Neural progenitor cell (in vitro differentiated cells): ENCODE results near the gene PPP2R2D. TPM values are rescaled to one million over a fixed set of nuclear protein-coding genes. Genes with fewer than 3 reads are reported as not detected.

Source experiments
- DNase-seq: peaks from one replicate; pipeline ENCODE4 v3.0.0-alpha.2; 2016; ENCODE audit warnings: low spot score
- H2AFZ ChIP-seq: fragments of 200-600 bp; sonication (generic); replicated peaks from 2 replicates; pipeline ENCODE4 v1.6.1; 2016; ENCODE audit warnings: antibody characterized with exemption
- H3F3A ChIP-seq: fragments of 200-600 bp; sonication (generic); 2 replicates; pipeline ENCODE4 v1.6.1; 2016; ENCODE audit warnings: antibody characterized with exemption, low read depth
- H3K27ac ChIP-seq: fragments of 200-600 bp; sonication (generic); 2 replicates; pipeline ENCODE4 v1.5.1; 2016; ENCODE audit warnings: mild to moderate bottlenecking
- H3K27me3 ChIP-seq: fragments of 200-600 bp; sonication (generic); 2 replicates; pipeline ENCODE4 v1.6.1; 2016; ENCODE audit warnings: mild to moderate bottlenecking, moderate library complexity
- H3K36me3 ChIP-seq: fragments of 200-600 bp; sonication (generic); 2 replicates; pipeline ENCODE4 v1.5.1; 2016
- H3K4me1 ChIP-seq: fragments of 200-600 bp; sonication (generic); 2 replicates; pipeline ENCODE4 v1.6.1; 2016; ENCODE audit warnings: mixed run types
- H3K4me2 ChIP-seq: fragments of 200-600 bp; sonication (generic); 2 replicates; pipeline ENCODE4 v1.6.1; 2016
- H3K4me3 ChIP-seq: fragments of 200-600 bp; sonication (generic); 2 replicates; pipeline ENCODE4 v1.5.1; 2016
- H3K79me2 ChIP-seq: fragments of 200-600 bp; sonication (generic); 2 replicates; pipeline ENCODE4 v1.6.1; 2016; ENCODE audit warnings: low read depth
- H3K9ac ChIP-seq: fragments of 200-600 bp; sonication (generic); 2 replicates; pipeline ENCODE4 v1.6.1; 2016
- H3K9me3 ChIP-seq: fragments of 200-600 bp; sonication (generic); 2 replicates; pipeline ENCODE4 v1.5.1; 2016; ENCODE audit warnings: low read depth
- H4K20me1 ChIP-seq: fragments of 200-600 bp; sonication (generic); 2 replicates; pipeline ENCODE4 v1.6.1; 2016; ENCODE audit warnings: low read depth
- H3K27ac Mint-ChIP-seq: 3 replicates; pipeline ENCODE4 v1.8.0; 2021; ENCODE audit warnings: mixed read lengths
- H3K27me3 Mint-ChIP-seq: 2 replicates; pipeline ENCODE4 v1.8.0; 2022; ENCODE audit warnings: low read depth, mild to moderate bottlenecking, inconsistent platforms, moderate library complexity, mixed read lengths; ENCODE audit not compliant: insufficient read depth
- H3K36me3 Mint-ChIP-seq: 3 replicates; pipeline ENCODE4 v1.8.0; 2021; ENCODE audit warnings: mixed read lengths
- H3K4me1 Mint-ChIP-seq: 3 replicates; pipeline ENCODE4 v1.8.0; 2021; ENCODE audit warnings: mixed read lengths
- H3K4me3 Mint-ChIP-seq: 3 replicates; pipeline ENCODE4 v1.8.0; 2021; ENCODE audit warnings: mild to moderate bottlenecking, moderate library complexity, mixed read lengths
- H3K9me3 Mint-ChIP-seq: 3 replicates; pipeline ENCODE4 v1.8.0; 2020; ENCODE audit warnings: mixed read lengths
- EZH2 ChIP-seq: fragments of 200-600 bp; sonication (generic); IDR thresholded peaks from 2 replicates; pipeline ENCODE4 v1.6.1; 2017; ENCODE audit warnings: antibody characterized with exemption, mild to moderate bottlenecking, moderate library complexity
- EZH2phosphoT487 ChIP-seq: fragments of 200-600 bp; sonication (generic); IDR thresholded peaks from 2 replicates; pipeline ENCODE4 v1.6.1; 2017; ENCODE audit warnings: antibody characterized with exemption
- total RNA-seq: library from RNA; depleted of rRNA; stranded (reverse); fragments of >200 nt; gene quantifications from 2 replicates; pipeline ENCODE4 v1.2.3, GENCODE V29; 2015; ENCODE audit warnings: low replicate concordance
- TF ChIP-seq, protein P1 (sequence below): fragments of 200-600 bp; sonication (generic); IDR thresholded peaks from 2 replicates; pipeline ENCODE4 v1.5.1; 2017; ENCODE audit warnings: antibody characterized with exemption, mild to moderate bottlenecking

The PPP2R2D gene
- total RNA-seq, 1 donor from 2014 or later = 28.1 TPM

- Histone ChIP-seq H3K27ac (no peak overlapping the region), H3F3A (peaks cover 10% of the 10 kb centered on the region), H4K20me1 (no peaks in the 10 kb centered on the region), H3K4me1 (peaks cover 13% of the 10 kb centered on the region), H2AFZ (no peak overlapping the region), H3K79me2 (no peaks in the 10 kb centered on the region), H3K9me3 (no peaks in the 10 kb centered on the region), H3K9ac (no peak overlapping the region), H3K4me2 (no peak overlapping the region), H3K36me3 (no peaks in the 10 kb centered on the region), H3K27me3 (peaks cover 40% of the 10 kb centered on the region), H3K4me3 (no peak overlapping the region)
- Mint-ChIP-seq H3K27ac (peak overlapping the region; percentile 54), H3K9me3 (no peaks in the 10 kb centered on the region), H3K27me3 (peaks cover 2% of the 10 kb centered on the region), H3K4me1 (peaks cover 29% of the 10 kb centered on the region), H3K36me3 (no peaks in the 10 kb centered on the region), H3K4me3 (no peak overlapping the region)
- TF ChIP-seq EZH2phosphoT487 = no peak
- no peak for DNase-seq
Measured at GRCh38 chr10:131996466-131997365, 95.9 kb downstream of the PPP2R2D start.

DNA sequence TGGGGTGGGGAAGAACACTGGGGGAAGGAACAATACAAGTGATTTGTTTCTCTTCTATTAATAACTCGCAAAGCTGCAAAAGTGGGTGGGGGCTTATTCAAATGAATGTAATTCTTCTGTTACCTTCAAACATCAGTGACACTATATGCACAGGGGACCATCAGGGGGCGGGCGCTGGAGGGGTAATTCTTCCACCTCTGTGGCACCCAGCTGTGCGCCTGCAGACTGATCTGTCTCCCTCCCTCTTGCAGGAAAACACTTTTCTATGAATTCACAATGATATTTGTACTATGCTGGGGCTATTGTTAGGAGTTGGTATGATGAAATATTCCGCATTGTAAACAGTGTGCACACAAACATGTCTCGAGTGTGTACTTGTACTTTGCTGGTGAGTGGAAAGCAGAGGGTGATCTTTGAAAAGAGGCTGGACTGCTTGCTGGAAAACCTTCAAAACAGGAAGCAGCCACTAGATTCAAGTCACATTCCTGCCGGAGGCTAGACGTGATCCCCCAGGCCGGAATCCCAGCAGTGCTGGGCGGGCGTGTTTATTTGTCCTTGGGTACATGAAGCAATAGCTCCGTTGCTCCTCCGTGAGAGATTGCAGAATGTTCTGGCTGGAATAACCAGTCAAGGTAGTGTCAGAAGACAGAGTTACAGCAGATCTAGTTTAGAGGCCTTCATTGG is 96.7 kb downstream of the PPP2R2D start:
- H3K4me2 ChIP-seq = peak overlapping the region; percentile 74
- TF ChIP-seq EZH2phosphoT487 (no peak), EZH2 (no peak)
- TF ChIP-seq, protein P1, sequence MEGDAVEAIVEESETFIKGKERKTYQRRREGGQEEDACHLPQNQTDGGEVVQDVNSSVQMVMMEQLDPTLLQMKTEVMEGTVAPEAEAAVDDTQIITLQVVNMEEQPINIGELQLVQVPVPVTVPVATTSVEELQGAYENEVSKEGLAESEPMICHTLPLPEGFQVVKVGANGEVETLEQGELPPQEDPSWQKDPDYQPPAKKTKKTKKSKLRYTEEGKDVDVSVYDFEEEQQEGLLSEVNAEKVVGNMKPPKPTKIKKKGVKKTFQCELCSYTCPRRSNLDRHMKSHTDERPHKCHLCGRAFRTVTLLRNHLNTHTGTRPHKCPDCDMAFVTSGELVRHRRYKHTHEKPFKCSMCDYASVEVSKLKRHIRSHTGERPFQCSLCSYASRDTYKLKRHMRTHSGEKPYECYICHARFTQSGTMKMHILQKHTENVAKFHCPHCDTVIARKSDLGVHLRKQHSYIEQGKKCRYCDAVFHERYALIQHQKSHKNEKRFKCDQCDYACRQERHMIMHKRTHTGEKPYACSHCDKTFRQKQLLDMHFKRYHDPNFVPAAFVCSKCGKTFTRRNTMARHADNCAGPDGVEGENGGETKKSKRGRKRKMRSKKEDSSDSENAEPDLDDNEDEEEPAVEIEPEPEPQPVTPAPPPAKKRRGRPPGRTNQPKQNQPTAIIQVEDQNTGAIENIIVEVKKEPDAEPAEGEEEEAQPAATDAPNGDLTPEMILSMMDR = no peak
- no peak overlapping the region for H3K27ac ChIP-seq
- peaks cover 10% of the 10 kb centered on the region for H3F3A ChIP-seq
- Mint-ChIP-seq H3K27me3 (peaks cover 8% of the 10 kb centered on the region), H3K9me3 (no peaks in the 10 kb centered on the region), H3K4me3 (no peak overlapping the region), H3K36me3 (no peaks in the 10 kb centered on the region), H3K27ac (peak overlapping the region; percentile 36), H3K4me1 (peaks cover 29% of the 10 kb centered on the region)
- H3K4me1 ChIP-seq = peaks cover 13% of the 10 kb centered on the region
- H2AFZ ChIP-seq = no peak overlapping the region
- H3K9ac ChIP-seq = no peak overlapping the region
- H3K4me3 ChIP-seq = peak overlapping the region; percentile 25
- no peaks in the 10 kb centered on the region for H3K36me3 ChIP-seq
- H4K20me1 ChIP-seq = no peaks in the 10 kb centered on the region
- no peaks in the 10 kb centered on the region for H3K9me3 ChIP-seq
- H3K79me2 ChIP-seq = no peaks in the 10 kb centered on the region
- peaks cover 40% of the 10 kb centered on the region for H3K27me3 ChIP-seq
- DNase-seq = peak; percentile 57

- Histone ChIP-seq H3K27ac (no peak overlapping the region), H3K9ac (no peak overlapping the region), H3K9me3 (no peaks in the 10 kb centered on the region), H3K4me2 (peak overlapping the region; percentile 74), H3K36me3 (no peaks in the 10 kb centered on the region), H3F3A (peaks cover 10% of the 10 kb centered on the region), H3K79me2 (no peaks in the 10 kb centered on the region), H3K4me3 (peak overlapping the region; percentile 25), H2AFZ (no peak overlapping the region), H3K4me1 (peaks cover 13% of the 10 kb centered on the region), H4K20me1 (no peaks in the 10 kb centered on the region), H3K27me3 (peaks cover 40% of the 10 kb centered on the region)
- Mint-ChIP-seq H3K27me3 (peaks cover 8% of the 10 kb centered on the region), H3K36me3 (no peaks in the 10 kb centered on the region), H3K27ac (peak overlapping the region; percentile 36), H3K4me3 (no peak overlapping the region), H3K9me3 (no peaks in the 10 kb centered on the region), H3K4me1 (peaks cover 29% of the 10 kb centered on the region)
- no peak for DNase-seq
- TF ChIP-seq, protein P1 = no peak
- no peak for TF ChIP-seq EZH2phosphoT487
Measured at GRCh38 chr10:131998050-131998844, 97.4 kb downstream of the PPP2R2D start.
